ENCODE data around the gene SEMA3D.

The SEMA3D gene

DNA sequence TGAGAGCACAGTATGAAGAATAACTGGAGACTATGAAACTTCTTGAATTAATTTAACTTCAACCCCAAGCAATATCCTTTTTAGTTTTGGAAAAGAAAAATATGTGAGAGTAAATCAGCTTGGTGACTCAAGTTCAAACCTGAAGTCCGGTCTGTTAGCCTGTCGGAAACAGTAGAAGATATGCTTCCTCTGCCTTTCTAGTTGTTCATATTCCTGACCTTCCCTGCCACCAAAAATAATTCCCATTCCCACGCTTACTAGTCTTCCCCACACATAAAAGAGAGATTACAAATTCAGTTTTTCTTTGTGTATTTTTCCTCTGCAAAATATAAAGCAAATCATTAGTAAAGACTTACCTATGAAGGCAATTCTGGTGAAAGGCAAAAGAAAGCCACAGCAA lies 3.6 kb downstream of the SEMA3D start:
- DNase-seq, result no peak

DNA sequence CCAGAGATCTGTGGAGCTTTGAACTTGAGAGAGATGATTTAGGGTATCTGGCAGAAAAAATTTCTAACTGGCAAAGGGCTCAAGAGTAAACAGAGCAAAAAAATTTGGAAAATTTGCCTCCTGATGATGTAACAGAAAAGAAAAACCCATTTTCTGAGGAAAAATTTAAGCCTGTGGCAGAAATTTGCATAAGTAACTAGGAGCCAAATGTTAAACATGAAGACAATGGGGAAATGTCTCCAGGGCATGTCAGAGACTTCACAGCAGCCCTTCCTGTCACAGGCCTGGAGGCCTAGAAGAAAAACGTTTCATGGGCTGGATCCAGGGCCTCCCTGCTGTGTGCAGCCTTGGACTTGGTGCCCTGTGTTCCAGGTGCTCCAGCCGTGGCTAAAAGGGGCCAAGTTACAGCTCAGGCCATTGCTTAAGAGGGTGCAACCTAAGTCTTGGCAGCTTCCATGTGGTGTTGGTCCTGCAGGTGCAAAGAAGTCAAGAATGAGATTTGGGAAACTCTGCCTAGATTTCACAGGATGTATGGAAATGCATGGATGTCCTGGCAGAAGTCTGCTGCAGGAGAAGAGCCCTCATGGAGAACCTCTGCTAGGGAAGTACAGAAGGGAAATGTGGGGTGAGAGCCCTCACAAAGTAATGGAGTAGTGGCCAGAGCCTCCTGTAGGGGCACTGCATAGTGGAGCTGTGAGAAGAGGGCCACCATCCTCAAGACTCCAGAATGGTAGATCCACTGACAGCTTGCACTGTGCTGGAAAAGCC lies 8.1 kb downstream of the SEMA3D start:
- DNase-seq, result no peak

DNA sequence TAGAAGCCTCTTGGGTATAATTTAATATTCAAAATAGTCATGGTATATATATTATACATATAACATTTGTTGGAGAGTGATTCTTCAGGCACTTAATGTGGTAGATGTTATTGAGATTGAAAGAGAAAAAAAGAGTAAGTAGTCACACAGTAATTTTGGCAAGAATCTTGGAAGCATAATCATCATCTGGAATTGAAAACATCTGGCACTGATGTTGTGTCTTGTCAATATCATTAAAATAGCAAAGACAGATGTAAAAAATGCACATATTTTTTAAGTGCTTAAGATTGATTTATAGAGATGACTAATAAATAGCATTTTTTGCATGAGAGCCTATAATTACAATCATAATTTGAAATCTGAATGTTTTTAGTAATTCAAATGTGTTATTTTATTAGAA lies 9.5 kb downstream of the SEMA3D start:
- no peak for DNase-seq

DNA sequence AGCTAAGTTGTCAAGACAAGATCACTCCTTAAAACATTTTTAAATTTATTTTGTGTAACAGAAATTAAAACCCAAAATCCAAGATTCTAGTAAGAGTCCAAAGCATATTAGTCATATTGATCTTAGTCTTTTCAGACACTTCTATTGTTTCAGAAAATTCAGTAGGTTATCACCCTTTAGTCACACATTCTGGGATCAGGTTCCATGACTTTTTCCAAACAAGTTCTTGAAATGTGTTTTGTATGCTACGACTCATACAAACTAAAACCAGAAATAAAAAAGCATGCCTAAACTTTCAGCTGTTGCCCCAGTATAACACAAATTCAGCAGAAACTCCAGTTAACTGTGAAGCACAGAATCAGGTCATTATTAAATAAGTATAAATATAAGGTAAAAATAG lies 10.7 kb downstream of the SEMA3D start:
- DNase-seq, result no peak

DNA sequence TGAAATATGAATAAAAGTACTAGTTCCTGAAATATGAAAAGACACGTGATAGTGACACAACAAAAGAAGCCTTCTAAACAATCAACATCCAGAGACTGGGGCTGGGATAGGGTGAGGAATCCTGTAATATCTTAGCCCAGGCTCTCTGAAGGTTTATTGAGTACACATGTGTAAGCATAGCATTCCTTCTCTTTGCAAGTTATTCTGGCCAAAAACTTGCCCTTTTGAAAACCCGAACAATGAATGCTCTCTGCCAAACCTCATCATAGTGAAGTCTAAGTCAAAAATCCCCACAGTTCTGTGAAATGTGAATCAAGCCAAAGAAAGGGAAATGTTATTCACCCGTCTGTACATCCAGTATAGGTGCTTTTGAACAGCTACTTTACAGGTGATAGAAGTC lies 11.6 kb downstream of the SEMA3D start:
- DNase-seq, result no peak

DNA sequence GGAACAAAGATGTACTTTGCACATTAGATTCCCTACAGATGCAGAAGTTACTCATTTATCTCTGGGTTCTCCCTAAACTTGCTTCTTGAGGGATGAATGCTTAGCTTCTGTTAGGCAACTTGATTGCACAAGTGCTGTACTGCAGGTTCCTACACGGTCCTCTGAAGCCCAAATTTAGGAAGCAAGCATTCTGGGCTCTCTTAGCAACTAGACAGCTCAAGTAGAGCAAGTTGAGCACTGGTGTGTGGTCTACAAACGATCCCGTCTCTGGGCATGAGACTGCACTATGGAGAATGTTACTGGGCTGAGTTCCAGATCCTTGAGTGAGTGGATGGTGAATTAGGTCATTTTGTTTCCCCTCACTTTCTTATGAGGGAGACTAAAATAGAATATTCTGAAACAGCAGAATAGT lies 14.3 kb downstream of the SEMA3D start:
- DNase-seq, result no peak

DNA sequence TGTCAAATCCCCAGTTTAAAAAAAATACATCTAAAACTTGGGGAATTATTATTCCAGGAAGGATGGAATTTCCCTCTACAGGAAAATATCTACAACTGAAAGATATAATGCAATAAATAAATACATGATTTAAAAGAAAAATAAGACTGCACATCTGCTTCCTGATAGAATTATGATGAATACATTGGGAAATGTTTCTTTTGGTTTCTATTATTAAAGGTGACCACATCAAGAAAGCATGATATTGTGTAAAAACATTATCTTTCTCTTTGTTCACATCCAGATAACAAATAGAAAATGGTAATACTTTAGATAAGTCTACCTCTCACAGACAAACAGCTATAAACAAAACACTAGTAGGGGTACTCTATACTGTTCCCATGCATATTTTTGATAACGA lies 19.2 kb downstream of the SEMA3D start:
- no peak for DNase-seq

DNA sequence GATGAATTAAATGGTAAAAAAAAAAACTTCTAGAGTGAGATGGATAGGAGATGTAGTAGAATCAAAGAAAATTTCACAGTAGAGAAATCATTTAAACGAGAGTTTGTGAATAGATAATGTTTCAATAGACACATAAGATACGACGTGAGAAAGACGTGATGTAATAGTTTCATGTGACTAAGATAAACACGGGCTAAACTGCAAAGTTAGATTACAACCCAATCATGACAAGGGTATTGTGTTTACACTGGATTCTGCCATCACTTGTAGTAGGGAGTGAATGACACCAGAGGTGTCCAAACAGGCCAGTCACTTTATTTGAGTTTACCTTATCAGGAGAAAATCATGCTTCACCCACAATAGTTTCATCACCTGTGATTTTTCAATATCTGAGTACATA lies 21.6 kb downstream of the SEMA3D start:
- no peak for DNase-seq

DNA sequence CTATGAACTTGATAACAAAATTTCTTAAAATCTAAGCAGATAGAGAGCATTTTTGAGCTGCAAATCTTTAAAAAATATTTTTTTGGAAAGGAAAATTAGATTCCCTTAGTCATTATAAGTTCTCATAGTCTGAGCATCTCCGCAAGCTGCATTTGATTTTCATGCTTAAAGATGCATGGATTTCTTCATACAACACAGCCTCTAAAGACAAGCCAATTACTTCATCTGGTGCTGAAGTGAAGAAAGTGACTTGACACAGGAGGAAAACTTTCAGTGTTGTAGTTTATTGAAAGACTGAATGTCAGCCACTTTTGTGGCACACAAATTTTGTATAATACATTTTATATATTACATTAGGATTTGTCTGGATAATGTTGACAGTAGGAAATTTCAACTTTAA lies 22.5 kb downstream of the SEMA3D start:
- DNase-seq, result no peak

DNA sequence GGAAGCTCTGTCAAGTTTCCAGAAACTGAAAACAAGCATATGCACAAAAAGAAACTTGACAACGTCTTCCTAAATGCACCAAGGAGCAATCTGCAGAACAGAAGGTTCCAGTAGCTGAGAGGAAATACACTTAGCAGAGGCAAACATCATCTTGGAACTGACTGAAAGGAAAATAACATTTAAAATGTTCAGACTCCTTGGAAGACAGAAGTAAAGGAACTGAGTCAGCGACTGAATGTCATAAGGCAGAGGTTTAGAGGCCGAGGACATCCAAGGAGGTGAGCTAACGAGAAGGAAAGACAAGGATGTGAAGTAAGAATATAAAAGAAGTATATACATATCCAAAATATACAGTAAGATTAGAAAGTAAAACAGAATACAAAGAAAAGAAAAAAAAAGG lies 24.1 kb downstream of the SEMA3D start:
- DNase-seq, result no peak

DNA sequence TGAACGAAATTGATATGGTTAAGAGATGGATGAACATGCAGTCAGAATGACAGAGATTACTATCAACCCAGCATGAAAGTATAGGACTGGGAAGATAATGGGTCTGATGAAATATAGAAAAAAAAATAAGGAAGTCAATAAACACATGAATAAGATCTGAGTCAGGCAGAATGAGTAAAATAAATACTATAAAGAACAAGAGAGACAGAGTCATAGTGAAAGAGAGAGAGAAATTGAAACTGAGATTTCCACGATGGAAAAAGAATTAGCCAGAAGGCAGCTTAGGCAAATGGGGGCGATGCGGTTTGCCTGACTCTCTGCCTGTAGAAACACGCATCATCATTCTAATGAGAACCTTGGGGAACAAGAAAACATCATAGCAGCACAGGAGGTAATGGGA lies 26.6 kb downstream of the SEMA3D start:
- no peak for DNase-seq

DNA sequence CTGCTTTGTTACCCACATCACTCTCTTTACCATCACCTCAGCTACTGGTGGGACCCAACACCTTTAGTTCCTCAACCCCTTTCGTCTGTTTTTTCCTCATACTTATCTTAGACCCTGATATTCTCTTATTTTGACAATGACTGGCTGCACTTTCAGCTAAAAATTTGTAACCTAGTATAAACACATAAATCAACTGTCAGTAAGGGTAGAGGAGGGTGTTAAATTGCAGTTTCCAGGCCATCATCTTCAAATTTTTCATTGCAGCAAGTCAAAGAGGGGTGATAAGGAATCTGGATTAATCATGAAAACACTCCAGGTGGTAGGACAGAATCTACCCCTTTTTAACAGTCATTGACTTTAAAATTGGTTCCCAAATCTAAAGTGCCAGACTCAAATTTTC lies 27.9 kb downstream of the SEMA3D start:
- no peak for DNase-seq

DNA sequence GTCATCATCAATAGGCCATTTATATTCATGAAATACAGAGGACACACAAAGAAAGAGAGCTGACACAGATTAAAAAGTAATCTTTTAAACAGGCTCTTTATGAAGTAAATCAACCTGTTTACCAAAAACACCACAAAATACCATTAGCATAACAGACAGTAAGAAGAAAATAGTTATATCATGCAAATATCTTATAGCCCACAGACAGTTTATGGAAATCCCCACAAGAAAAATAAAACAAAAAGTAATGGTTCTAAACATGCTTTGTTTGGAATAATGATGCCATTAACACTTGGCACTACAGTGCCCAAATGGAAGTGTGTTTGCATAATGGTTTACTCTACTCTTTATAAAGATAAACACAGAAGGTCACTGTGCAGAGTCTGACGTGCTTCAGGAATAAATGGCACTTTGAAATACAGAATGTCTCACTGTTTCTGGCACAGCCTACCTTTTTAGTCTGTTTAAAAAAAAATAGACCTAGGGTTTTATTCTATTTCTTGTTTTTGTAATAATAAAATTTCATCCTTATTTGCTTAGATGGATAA lies 30.1 kb downstream of the SEMA3D start:
- peak; percentile 4 for DNase-seq

DNA sequence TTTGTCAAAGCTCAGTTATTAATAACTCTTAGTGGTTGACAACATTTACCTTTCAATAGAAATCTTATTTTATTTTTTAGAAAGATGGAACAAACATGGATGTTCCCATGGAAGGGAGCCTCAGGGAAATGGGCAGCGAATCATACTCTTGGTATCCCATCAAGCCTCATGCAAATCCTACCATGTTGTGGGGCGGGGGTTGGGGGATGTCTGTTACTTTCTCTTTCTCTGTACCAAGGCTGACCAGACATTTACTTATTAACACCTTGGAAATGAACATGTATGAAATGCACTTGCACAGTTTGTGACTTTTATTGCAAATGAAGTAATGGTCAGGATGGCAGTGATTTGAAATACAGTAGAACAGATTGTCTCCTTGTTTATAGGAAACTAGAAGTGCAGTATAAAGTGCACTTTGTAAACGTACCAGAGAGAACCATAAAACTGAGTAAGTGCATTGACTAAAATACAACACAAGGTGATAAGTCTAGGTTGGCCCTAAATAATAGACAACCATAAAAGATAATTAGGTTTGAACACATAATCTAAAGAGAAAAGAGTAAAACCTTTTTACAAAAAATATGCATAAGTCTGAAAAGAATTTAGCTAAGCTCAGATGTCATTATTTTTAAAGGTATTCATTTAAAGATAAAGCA lies 32.4 kb downstream of the SEMA3D start:
- DNase-seq, result no peak

DNA sequence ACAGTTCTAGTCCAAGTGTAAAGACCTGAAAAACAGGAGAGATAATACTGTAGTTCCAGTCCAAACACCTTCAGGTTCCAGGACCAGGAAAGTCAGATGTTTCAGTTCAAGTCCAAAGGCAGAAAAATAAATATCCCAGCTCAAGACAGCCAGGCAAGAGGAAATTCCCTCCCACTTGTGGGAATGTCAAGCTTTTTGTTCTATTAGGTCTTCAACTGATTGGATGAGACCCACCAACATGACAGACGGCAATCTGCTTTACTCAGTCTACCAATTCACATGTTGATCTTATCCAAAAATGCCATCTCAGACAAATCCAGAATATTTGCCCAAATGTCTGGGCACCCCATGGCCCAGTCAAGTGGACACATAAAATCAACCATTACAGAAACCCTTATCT lies 33.1 kb downstream of the SEMA3D start:
- no peak for DNase-seq

DNA sequence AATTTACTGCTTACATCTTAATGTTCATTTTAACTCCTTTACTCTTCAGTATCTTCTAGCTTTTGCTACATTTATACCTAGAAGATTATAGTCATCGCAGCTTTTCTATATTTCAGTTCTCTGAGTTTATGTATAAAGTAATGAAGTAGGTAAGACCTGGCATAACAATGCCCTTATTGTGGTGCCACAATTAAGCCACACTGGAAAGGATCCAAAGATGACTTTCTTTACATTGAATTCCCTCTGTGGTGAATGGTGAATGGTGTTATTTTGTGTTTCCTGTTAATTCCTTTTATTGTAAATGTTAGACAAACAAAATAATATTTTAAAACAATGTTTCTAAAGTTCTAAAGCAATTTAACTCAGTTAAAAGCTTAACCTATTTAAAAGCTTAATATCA lies 36.2 kb downstream of the SEMA3D start:
- no peak for DNase-seq

DNA sequence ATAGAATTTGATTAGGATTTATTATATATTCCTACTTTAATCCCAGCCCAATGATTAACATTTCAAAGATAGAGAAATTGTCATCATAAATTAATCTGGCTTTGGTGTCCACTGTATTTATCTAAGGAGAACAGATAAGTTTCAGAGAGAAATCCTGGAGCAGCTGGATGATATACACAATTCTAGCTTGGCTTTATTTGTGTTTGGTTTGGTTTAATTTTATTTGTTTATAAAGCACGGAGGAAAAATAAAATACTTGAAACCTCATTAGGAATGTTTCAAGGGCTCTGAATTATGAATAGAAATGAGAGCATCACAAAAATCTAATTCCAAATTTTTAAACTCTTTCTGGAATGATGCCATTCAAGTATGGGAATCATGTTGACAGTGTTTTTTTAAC lies 42.1 kb downstream of the SEMA3D start:
- DNase-seq, result no peak

DNA sequence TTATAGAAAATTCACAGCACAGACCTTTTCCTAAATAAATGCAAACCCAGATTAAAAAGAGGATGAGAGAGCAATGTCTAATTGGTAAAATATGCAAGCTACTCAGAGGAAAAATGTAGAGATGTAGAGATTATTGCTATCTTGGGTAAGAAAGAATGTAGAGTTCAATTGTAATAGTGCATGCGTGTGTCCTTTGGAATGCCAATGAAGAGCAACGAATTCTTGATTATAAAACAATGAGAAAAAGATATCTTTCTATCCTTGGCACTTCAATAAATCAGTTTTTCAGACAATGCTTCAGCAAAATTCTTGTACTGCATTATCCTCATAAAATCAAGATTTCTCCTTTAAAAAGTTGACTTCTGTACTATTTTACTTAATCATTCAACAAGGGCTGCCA lies 50.9 kb downstream of the SEMA3D start:
- DNase-seq, result no peak

DNA sequence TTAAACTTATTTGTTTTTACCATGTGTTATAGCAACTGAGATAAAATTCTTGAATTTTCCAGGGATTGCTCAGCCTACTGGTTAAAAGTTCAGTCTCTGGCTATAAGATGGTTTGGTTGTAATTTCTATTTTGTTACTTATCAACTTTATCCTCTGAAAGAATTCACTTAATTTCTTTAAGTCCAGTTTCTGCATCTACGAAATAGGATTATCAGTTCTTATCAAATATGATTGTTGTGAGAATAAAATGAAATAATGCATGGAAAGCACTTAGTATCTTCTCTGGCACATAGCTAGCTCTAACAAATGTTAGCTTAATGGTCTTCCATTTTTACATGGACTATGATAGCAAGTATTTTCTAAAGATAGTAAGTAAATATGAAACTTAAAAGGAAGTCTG lies 53.3 kb downstream of the SEMA3D start:
- DNase-seq, result no peak

DNA sequence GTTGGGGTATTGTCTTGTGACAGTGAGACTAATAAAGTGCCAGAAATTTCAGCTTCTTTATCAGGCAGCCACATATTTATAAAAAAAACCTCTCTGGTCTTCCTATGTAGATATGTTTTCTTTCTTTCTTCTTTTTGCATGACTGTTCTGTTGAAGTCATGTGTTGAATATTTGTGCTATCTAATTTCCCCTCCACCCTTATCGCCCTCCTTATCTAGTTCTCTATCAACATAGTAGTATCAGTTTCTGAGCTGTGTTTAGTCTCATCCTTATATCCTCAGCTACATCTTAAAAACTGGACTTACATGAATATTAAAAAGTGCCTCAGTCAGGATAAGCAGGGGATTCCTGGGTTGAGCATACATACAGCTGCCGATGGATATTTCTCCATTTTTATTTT lies 53.9 kb downstream of the SEMA3D start:
- DNase-seq, result no peak

DNA sequence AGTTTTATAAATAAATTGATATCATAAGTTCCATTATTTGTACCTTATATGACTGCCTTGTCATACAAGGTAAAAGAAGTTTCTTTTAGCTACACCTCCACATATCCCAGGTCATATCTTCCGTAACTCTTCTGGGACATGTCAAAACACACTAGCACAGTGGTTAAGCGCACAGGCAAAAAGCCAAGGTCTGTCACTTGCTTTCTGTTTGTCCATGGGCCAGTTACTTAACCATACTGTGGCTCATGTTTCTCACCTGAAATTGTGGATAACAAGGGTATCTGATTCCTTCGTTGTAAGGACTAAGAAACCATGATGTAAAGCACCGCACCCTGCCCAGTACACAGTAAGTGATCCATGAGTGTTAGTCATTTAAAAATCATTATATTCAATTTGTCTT lies 56.2 kb downstream of the SEMA3D start:
- no peak for DNase-seq

DNA sequence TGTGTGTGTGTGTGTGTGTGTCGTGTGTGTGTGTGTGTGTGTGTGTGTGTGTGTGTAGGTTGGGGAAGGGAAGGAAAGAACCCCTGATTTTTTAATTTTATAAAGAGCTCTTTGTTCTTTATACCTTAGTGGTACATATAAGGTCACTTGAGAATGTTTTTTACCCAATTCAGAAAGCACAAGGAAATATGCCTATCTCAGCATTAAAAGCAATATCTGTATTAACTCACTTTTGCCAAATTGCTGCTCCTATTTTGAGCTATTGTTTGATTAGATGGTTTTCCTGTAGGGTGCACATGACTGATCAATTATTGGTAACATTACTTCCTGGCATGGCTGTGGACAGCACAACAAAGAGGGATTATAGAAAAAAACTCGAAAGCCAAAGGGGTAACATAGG lies 60.5 kb downstream of the SEMA3D start:
- DNase-seq, result no peak

DNA sequence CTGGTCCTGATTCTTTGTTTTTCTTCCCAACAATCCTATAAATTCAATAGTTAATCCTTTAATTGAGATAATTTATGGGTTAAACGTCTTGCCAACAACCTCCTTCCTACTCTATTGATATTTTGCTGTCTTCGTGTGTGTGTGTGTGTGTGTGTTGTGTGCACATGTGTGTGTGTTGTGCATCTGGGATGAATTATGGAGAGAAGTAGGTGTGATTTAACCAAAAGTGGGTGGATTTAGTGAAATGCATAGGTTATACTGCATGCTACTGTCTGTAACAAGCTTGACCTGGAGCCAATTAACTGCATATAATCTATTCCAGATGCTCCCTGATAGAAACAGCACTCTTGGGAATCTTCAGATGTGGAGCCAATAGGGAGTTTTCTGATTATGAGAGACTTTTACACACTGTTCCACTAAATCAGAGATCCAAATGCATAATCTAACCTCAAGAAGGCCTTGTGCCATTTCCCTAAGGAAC lies 61.2 kb downstream of the SEMA3D start:
- DNase-seq, result no peak

DNA sequence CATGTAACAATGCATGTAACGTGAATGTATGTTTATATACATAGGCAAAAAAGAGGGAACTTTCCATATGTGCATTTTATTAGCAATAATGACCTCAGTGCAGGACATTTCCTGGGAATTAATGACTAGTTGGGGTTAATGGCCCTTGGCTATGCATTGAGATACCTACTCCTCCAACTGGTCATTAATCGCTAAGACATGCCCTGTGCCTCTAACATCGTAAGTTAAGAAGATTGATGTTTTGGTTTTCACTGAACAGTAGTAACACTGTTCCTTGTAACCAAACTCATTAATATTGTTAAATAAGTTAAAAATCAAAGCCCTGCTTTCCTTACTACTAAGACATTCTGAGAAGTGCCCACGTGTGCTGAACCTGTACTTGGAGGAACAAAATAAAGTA lies 61.7 kb downstream of the SEMA3D start:
- DNase-seq, result no peak

DNA sequence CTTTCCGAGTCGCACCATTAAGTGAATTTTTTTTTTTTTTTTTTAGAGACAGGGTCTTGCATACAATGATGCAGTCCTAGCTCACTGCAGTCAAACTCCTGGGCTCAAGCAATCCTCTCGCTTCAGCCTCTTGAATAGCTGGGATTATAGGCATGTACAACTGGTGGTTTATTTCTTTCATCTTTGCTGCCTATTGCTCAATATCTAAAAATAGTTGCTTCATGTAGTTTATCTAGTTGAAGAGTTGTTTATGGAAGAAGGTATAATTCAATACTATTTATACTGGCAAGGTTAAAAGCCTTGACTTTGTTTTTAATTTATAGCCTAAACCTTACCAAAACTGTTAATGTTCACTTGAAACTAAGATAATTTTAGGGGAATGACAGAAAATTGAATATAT lies 66.9 kb downstream of the SEMA3D start:
- no peak for DNase-seq

All from NCI-H1436 (cell line).